DOHH2 (cell line): Measurements from ENCODE around the gene PP2D1.

Experiments
- H3F3A ChIP-seq: fragments of 200-600 bp; sonication (generic), shearing (Covaris generic); 2 replicates; pipeline ENCODE4 v1.6.0; 2016; ENCODE audit warnings: antibody characterized with exemption, mild to moderate bottlenecking; ENCODE audit not compliant: control insufficient read depth, insufficient read depth
- H3K27ac ChIP-seq: fragments of 200-600 bp; sonication (generic); 2 replicates; pipeline ENCODE4 v1.5.1; 2014; ENCODE audit warnings: low read depth, mild to moderate bottlenecking, low read length, moderate library complexity
- H3K27me3 ChIP-seq: fragments of 200-600 bp; sonication (generic); 2 replicates; pipeline ENCODE4 v1.6.1; 2014; ENCODE audit warnings: mild to moderate bottlenecking, low read length, mixed read lengths; ENCODE audit not compliant: control insufficient read depth
- H3K36me3 ChIP-seq: fragments of 200-600 bp; sonication (generic); 2 replicates; pipeline ENCODE4 v1.6.1; 2014; ENCODE audit warnings: mild to moderate bottlenecking, low read length, moderate library complexity, mixed read lengths; ENCODE audit not compliant: control insufficient read depth
- H3K4me1 ChIP-seq: fragments of 200-600 bp; sonication (generic); 2 replicates; pipeline ENCODE4 v1.6.1; 2014; ENCODE audit warnings: mild to moderate bottlenecking, low read length, mixed read lengths; ENCODE audit not compliant: control insufficient read depth
- H3K4me2 ChIP-seq: fragments of 200-600 bp; sonication (generic); 2 replicates; pipeline ENCODE4 v1.6.0; 2014; ENCODE audit warnings: mild to moderate bottlenecking, low read length, moderate library complexity
- H3K4me3 ChIP-seq: fragments of 200-600 bp; sonication (generic); 2 replicates; pipeline ENCODE4 v1.5.1; 2014; ENCODE audit warnings: mild to moderate bottlenecking, low read length, mixed read lengths
- H3K79me2 ChIP-seq: fragments of 200-600 bp; sonication (generic); 2 replicates; pipeline ENCODE4 v1.6.1; 2014; ENCODE audit warnings: mild to moderate bottlenecking, low read length, mixed read lengths; ENCODE audit not compliant: control insufficient read depth
- H3K9me2 ChIP-seq: fragments of 200-600 bp; sonication (generic); replicated peaks from 2 replicates; pipeline ENCODE4 v1.6.1; 2014; ENCODE audit warnings: mild to moderate bottlenecking, low read length, mixed read lengths; ENCODE audit not compliant: control insufficient read depth
- H3K9me3 ChIP-seq: fragments of 200-600 bp; sonication (generic); 2 replicates; pipeline ENCODE4 v1.6.1; 2014; ENCODE audit warnings: antibody characterized with exemption, low read length, mixed read lengths; ENCODE audit not compliant: control insufficient read depth, insufficient read depth
- H4K20me1 ChIP-seq: fragments of 200-600 bp; sonication (generic); 2 replicates; pipeline ENCODE4 v1.6.0; 2014; ENCODE audit warnings: low read depth, mild to moderate bottlenecking, antibody characterized with exemption, low read length, moderate library complexity; ENCODE audit not compliant: control insufficient read depth, insufficient read depth
- EZH2phosphoT487 ChIP-seq: fragments of 200-600 bp; sonication (generic); IDR thresholded peaks from 2 replicates; pipeline ENCODE4 v1.6.1; 2017; ENCODE audit warnings: borderline replicate concordance, mild to moderate bottlenecking, antibody characterized with exemption, low read length, moderate library complexity, mixed read lengths
- TF ChIP-seq, protein P1 (sequence below): fragments of 200-600 bp; sonication (generic); IDR thresholded peaks from one replicate; pipeline ENCODE4 v1.5.1; 2014; ENCODE audit warnings: antibody characterized with exemption, mild to moderate bottlenecking, low read depth, low read length; ENCODE audit not compliant: poor library complexity, severe bottlenecking

The PP2D1 gene

DNA sequence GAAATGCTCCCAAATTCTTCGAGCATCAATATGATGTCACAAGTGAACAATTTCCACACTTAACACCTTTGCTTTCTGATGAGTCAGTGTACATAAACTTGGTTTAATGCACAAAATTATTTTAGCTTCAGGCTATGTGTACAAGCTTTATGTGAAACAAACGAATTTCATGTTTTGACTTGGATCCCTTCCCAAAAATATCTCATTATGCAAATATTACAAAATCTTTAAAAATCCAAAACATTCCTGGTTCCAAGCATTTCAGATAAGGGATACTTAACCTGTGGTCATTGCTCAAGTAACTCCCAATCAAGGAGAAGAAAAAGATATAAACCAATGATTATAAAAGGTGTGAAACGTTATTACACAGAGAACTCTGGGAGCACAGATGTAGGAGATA, 40.0 kb downstream of the PP2D1 start:
- H3K9me3 ChIP-seq = no peaks in the 10 kb centered on the region
- peaks cover 40% of the 10 kb centered on the region for H3K36me3 ChIP-seq
- no peak overlapping the region for H3K4me3 ChIP-seq
- H3K4me2 ChIP-seq = no peak overlapping the region
- peaks cover 4% of the 10 kb centered on the region; the same call in 1 of the 2 replicates for H3K4me1 ChIP-seq
- TF ChIP-seq, protein P1, sequence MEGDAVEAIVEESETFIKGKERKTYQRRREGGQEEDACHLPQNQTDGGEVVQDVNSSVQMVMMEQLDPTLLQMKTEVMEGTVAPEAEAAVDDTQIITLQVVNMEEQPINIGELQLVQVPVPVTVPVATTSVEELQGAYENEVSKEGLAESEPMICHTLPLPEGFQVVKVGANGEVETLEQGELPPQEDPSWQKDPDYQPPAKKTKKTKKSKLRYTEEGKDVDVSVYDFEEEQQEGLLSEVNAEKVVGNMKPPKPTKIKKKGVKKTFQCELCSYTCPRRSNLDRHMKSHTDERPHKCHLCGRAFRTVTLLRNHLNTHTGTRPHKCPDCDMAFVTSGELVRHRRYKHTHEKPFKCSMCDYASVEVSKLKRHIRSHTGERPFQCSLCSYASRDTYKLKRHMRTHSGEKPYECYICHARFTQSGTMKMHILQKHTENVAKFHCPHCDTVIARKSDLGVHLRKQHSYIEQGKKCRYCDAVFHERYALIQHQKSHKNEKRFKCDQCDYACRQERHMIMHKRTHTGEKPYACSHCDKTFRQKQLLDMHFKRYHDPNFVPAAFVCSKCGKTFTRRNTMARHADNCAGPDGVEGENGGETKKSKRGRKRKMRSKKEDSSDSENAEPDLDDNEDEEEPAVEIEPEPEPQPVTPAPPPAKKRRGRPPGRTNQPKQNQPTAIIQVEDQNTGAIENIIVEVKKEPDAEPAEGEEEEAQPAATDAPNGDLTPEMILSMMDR = no peak
- TF ChIP-seq EZH2phosphoT487 = no peak
- 0 out of 2 replicates have a peak, but pooled peaks cover 3% of the 10 kb centered on the region for H4K20me1 ChIP-seq
- H3K79me2 ChIP-seq = peaks cover 57% of the 10 kb centered on the region
- no peaks in the 10 kb centered on the region for H3F3A ChIP-seq
- H3K27ac ChIP-seq = no peak overlapping the region
- H3K27me3 ChIP-seq = no peaks in the 10 kb centered on the region
- no peaks in the 10 kb centered on the region for H3K9me2 ChIP-seq

DNA sequence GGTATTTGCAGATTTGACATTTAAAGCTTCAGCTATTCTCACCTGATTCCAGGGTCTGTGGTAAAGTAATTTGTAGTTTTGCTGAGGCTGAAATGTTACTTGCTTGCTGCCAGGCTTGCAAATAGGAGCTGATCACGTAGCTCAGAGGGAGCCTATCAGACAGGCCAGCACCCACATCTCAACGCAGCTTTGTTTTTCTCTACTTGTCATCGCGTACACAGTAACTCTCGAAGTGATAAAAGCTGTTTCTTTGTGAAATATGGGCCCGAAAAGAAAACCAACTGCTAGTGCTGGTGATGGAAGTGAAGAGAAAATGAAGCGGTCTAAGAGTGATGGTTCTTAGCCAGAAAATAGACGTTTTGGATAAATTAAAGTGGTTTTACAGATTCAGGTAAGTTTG, 41.7 kb downstream of the PP2D1 start:
- Histone ChIP-seq H3K79me2 (peaks cover 75% of the 10 kb centered on the region), H4K20me1 (0 out of 2 replicates have a peak, but pooled peaks cover 3% of the 10 kb centered on the region)
- TF ChIP-seq, protein P1 = no peak

DNA sequence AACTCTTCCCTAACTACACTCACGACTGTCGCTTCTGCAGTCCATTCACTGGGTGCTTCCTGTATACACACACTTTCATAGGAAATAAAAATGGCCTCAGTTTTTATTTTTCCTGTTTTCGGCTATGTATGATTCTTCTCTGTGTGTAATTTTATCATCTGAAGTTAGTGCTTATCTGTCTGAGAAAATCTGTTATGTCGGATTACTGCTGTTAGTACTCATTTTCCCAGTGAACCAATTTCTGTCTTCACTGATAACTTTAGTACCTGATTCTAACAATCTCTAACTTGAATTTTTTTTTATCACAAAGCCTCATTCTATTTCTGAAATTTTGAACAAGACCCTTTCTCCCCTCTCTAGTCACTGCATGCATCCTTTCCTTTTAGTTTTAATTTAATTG, 44.3 kb downstream of the PP2D1 start:
- TF ChIP-seq EZH2phosphoT487 = no peak
- TF ChIP-seq, protein P1 = no peak
- H3K27me3 ChIP-seq = no peaks in the 10 kb centered on the region
- H3K4me1 ChIP-seq = peaks cover 4% of the 10 kb centered on the region; the same call in 1 of the 2 replicates
- no peak overlapping the region for H3K4me2 ChIP-seq
- H3K9me2 ChIP-seq = no peaks in the 10 kb centered on the region
- no peaks in the 10 kb centered on the region for H3F3A ChIP-seq
- no peak overlapping the region for H3K4me3 ChIP-seq
- no peaks in the 10 kb centered on the region for H3K9me3 ChIP-seq
- 0 out of 2 replicates have a peak, but pooled peaks cover 3% of the 10 kb centered on the region for H4K20me1 ChIP-seq
- H3K27ac ChIP-seq = no peak overlapping the region
- H3K79me2 ChIP-seq = peaks cover 94% of the 10 kb centered on the region
- peaks cover 17% of the 10 kb centered on the region for H3K36me3 ChIP-seq

More for the DNA sequence above, 41.7 kb downstream of the PP2D1 start:
- Histone ChIP-seq H3K27me3 (no peaks in the 10 kb centered on the region), H3K4me3 (no peak overlapping the region), H3K36me3 (peaks cover 32% of the 10 kb centered on the region), H3K9me3 (no peaks in the 10 kb centered on the region), H3K4me1 (peaks cover 4% of the 10 kb centered on the region; the same call in 1 of the 2 replicates), H3K4me2 (no peak overlapping the region), H3K9me2 (no peaks in the 10 kb centered on the region), H3K27ac (no peak overlapping the region), H3F3A (no peaks in the 10 kb centered on the region)
